Epidermal melanocyte (primary cell): ENCODE results near the gene ULK4.
A peak's percentile ranks its signal among the peaks of the same experiment; 100 is the strongest.
"Not testable (repeated sequence)": the region's sequence is repeated elsewhere in the genome, so short reads cannot be mapped to it uniquely, and the experiment has no call there.

Source experiments
- DNase-seq: peaks from one replicate; pipeline ENCODE4 v3.0.0; 2011; ENCODE audit warnings: low spot score; ENCODE audit not compliant: insufficient read length

The ULK4 gene

DNA sequence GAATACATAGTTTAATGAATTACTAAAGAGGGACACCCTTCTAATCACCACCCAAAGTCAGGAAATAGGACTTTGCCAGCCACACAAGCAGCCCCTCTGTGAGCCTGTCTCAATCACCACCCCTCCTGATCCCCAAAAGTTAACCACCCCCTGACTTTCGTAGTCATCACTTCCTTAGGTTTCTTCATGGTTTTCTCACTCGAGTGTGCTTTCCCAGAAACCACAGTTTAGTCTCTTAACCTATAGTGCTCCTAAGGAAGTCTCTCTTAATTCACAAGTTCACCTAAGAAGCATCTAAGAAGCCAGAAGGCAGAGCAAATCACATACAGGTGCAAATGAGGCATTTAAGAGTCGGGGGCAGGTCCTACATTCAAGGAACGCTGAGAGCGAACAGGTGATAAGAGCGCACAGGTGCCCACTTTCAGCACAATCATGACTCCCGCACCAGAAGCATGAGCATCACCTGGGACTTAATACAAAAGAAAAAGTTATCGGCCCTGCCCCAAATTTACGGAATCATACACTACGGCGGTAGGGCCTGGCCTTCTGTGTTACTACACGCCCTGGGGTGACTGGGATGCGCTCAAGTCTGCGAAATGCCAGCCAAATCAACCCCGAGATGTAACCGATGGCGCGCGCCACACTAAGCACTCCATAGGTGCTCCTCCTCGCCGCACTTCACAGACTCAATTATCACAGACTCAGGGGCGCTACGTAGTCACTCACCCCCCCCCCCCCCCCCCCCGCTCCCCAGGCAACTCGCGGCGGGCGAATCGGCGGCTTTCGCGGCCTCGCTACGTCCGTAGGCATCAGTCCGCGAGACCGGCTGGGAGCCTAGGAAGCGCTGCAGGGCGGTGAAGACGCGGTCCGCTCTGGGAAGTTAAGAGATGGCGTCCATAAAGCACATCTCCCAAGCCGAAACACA, 815 bp downstream of the ULK4 start:
- DNase-seq = no peak

DNA sequence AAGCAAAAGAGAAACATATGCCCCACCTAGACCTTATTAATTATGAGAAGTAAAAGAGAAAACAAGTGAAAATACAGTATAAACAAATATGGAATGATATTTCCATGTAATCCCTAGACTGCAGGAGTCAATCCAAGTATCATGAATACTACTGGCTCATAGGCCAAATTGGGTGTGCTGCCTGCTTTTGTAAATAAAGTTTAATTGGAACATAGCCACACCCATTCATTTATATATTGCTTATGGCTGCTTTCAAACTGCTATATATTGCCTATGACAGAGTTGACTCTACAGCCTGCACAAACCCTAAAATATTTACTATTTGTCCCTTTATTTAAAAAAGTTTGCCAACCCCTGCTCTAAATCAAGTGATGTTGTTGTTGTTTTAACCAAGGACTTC, 5.3 kb downstream of the ULK4 start:
- no peak for DNase-seq

DNA sequence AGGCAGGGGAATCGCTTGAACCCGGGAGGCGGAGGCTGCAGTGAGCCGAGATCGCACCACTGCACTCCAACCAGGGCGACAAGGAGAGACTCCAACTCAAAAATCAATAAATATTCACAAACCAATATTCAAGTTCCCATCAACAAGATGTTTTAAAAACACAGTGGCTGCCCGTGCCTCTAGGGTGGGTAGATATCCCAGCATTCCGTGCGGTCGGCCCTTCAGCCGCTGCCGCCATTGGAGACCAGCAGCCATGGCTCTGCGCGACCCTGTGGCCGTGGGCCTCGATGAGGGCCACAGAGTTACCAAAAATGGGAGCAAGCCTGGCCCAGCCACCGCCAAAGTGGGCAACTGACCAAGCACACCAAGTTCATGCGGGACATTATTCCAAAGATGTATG, 6.7 kb downstream of the ULK4 start:
- no peak for DNase-seq

DNA sequence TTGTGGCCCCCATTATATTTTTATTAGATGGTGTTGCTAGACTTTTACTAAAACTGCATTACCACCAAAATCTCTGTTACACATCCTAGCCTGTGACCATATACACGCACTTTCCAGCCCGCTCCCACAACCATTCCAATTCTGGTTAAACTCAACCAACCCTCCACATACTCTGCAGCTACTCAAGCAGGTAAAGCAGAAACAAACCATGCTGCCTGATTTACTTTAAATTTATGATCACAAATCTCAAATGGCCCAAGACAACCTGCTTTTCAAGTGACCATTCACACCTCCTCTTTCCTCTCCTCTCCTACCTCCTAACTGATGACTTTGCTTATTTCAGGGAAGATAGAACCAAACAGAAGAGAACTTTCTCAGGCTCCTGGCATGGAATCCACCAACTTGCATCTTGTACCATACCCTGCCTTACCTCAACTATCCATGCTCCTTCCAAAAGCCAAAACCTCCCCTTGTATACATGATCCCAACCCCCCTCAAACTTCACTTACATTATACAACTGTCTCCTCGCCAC, 18.5 kb downstream of the ULK4 start:
- no peak for DNase-seq

DNA sequence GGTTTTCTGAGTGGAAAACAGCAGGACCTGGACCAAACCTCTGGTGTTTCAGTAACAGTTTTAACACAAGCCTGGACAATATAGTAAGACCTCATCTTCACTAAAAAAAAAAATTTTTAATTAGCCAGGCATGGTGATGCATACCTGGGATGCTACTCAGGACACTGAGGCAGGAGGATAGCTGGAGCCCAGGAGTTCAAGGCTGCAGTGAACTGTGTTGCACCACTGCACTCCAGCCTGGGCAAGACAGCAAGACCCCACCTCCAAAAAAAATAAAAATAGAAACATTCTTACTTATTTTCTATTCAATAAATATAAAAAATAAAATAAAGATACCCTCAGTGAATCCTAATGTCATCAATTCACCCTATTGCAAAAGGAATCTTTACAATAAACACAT, 21.5 kb downstream of the ULK4 start:
- no peak for DNase-seq

DNA sequence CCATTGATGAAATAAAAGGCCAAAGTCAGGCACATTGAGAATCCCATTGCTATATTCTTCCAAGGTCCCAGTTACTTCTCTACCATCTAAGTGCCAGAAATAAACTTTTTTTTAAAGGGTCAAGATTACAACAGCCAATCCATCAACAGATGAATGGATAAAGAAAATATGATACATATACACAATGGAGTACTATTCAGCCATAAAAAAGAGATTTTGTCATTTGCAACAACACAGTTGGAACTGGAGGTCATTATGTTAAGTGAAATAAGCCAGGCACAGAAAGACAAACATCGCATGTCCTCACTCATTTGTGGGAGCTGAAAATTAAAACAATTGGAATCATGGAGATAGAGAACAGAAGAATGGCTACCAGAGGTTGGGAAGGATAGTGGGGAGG, 25.5 kb downstream of the ULK4 start:
- DNase-seq = no peak

DNA sequence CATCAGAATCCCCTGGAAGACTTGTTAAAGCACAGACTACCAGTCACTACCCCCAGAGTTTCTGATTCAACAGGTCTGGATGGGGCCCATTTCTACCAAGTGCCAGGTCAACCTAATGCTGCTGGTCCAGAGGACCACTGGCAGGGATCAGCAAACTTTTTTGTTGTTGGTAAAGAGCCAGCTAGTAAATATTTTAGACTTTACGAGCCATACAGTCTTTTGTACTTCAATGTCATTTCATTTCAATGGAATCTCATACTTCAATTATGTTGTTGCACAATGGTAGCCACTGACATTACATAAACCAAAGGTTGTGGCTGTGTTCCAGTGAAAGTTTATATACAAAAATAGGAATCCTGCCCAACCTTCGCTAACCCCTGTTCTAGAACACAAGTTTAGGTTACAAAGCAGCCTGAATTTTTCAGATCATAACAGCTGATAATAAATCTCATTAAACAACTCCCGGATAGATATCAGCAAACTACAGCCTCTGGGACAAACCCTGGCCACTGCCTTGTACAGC, 28.7 kb downstream of the ULK4 start:
- DNase-seq = peak; percentile 22

DNA sequence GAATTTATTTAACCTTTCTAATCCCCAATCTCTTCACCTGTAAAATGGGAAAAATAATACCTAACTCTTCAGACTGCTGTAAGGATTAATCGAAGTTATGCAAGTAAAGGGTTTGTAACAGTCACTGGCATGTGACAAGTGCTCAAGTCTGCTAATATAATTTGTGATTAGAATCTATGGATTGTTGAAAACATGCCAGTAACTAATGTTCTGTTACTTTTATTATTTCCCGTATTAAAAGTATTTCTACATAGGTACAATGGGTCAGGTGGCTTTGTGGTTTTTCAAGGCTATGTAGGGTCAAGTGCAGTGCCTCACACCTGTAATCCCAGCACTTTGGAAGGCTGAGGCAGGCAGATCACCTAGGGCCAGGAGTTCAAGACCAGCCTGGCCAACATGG, 29.4 kb downstream of the ULK4 start:
- no peak for DNase-seq

DNA sequence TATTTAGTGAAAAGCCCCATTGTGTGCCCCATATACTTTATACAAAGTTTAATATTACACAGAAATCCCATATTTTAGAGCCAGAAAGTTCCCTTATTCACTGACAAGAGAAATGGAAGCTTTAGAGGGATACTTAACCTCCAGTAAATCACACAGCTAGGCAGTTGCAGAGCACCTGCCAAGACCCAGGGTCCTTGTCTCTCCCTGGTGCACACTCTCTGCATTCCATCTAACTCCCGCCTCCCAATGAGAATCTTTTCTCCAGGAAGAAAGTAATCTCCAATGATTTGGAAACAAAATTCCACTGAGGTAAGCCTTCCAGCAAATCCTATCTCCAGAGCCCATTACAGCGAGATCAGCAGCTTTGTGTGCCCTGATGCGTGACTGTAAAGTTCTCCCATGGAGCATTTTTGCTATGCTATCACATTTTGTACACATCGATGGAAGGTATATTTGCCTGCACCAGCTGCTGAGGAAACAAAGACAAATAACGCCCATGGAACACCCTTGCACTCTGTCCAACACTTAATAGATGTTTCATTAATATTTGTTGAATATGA, 41.4 kb downstream of the ULK4 start:
- no peak for DNase-seq

DNA sequence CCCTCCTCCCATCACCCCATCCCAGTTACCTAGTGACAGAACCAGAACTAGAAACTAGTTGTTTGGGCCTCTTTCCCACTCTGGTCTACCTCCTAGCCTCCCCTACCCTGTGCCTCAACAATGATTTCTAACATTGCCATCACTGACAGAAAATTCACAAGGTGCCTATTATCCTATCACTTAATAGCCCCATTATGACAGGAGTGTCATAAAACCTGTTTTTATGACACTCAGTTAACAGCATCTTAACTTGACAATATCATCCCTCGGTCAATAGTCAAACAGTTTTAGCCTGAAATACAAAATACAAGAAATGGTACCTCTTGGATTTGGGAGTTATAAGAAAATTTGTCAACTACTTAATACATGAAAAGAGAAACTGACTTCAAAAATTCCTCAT, 46.5 kb downstream of the ULK4 start:
- no peak for DNase-seq

DNA sequence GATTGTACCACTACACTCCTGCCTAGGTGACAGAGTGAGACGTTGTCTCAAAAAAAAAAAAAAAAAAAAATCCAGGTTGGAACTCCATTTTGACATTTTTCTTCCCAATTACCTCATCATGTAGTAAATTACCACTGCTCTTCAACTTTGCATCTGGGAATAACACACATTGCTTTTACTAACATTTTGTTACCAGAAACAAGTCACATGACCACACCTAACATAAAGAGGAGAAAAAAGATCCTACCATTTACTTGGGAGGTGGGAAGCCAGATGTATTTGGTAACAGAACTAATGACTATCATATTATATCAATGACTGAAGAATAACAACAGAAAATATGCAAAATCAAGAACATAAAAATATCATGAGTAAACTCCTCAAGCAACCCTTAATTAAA, 49.6 kb downstream of the ULK4 start:
- no peak for DNase-seq

DNA sequence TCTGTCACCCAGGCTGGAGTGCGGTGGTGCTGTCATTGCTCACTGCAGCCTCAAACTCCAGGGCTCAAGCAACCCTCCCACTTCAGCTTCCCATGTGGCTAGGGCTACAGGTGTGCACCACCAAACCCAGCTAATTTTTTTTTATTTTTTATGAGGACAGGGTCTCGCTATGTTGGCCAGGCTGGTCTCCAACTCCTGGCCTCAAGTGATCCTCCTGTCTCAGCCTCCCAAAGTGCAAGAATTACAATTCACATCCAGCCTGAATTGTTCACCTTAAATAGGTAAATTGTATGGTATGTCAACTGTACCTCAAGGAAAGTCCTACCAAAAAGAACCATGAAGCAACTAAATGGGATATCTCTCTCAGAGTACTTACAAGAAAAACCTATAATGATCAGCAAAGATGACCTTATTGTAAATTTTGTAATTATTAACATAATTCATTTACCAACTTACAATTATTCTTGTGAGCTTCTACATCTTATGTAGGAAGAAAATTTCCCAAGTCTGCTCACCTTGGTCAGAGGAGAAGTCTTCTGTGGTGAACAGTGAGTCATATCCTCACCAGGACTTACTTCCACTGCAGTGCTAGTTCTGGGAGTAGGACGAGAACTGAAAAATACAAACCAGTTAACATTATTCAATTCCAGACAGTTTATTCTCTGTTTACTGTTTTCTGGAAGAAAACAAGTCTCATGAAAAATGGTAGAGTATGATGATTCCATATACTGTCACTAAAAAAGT, 54.4 kb downstream of the ULK4 start:
- no peak for DNase-seq

DNA sequence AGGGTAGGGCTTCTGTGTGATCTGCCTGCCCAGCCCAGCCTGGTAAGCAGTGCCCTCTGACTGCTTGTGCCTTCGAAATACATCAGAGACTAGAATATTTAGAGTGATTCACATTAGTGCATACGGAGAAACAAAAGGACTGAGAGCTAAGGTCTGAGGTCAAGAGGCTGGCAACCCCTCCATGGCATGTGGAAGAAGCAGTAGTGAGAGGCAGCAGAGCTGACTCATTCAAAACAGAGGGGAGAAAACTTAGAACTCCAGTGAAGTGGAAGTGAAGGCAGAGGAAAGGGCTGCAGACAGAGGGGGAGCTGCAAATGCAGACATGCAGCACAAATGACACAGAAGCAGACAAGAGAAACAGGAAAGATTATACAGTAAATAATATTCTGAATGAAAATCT, 61.6 kb downstream of the ULK4 start:
- DNase-seq = no peak

DNA sequence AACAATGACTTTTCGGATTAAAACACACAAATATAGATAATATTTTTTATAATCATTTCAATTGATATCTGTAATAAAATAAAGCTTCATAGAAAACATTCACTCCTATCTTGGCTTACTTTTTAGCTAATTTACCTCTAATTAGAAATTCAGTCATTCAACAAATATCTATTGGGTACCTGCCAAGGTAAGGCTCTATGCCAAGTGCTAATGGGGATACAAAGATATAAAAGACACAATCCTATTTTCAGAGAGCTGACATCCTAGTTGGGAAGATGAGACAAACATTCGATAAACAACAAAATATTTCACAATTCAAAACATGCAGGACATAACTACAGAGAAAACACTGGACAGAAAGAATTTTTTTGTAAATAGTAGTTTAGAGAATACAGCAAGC, 63.3 kb downstream of the ULK4 start:
- DNase-seq = no peak

DNA sequence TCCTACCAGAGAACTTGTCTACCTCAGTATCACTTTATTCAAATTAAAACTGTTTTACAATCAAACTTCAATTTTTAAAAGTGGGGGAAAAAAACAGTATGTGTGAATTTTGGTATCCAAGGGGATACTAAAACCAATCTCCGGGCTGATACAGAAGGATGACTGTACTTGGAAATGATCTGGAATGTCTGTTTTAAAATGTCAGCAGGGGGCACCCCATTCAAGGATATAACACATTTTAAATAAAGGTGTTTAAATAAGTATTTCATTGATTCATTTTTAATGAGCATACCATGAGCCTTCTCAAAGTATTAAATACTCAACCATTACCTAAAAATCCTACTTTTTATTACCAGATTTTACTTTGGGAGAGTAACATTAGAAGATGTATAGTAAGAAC, 67.9 kb downstream of the ULK4 start:
- peak; percentile 32 for DNase-seq

DNA sequence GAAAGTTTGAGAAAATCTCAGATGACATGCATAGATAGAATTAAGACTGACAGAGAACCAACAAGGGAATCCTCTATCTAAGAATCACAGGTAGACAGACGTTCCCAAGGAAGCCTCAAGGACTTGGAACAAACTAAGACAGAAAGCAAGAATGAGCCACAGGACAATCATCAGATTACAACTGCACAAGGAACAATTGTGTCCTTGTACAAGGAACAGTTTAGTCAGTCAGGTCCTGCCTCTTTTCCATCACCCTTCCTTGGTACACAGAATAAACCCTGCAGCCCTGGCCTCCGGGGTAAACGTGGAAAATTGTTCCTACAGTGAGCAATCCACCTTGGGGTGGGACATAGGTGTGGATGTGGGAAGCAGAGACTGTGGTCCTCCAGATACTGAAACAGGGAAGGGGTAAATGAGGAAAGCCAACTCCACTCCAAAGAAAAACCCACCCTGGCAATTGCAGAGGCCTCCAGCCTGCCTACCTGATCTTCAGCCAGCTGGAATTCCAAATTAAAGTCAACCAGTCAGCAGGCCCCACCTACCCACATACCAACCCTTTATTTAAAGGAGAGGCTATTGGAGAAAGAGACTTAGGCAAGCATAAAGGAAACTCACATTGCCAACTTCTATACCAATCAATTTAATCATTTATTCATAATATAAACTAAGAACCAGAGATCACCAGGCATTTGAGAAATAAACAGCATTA, 73.4 kb downstream of the ULK4 start:
- DNase-seq = no peak

DNA sequence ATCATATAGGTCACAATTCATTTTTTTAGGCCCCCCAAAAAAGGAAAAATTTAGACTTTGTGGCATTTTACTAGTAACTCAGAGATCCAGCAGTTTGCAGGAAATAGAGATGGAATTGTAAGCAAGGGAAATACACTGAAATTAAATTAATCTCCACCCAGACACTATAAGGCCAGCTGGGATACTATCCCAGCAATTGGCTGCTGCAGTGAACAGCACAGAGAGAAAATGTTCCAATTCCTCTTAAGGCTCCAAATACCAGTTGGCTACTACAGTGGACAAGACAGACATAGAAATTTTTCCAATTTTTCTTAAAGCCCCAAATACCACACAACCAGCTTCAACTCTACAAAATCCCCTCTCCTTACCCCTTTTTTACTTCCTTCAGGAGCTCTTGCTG, 78.9 kb downstream of the ULK4 start:
- DNase-seq = no peak

DNA sequence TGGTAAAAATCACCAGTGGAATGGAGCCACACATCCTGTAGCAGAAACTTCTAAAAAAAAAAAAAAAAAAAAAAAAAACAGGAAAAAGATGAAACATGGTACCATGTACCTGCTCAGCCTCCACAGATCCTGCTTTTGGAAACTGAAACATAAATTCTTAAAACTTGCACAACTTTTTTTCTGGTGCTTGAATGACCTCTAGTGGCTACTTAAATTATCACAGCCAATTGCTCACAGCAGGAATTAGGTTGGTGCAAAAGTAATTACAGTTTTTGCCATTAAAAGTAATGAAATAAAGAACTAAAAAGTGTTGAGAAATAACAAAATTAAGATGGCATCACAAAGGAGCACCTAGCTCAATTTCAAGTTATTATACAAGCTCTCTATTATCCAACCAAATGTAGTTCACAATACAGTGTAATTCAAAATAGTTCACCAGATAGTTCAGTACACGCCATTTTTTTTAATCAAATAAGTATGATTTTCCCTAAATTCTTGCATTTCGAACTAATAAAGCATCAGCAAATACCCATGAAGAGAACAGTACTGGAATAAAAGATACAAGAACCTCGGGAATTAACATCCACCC, 80.6 kb downstream of the ULK4 start:
- DNase-seq = no peak

DNA sequence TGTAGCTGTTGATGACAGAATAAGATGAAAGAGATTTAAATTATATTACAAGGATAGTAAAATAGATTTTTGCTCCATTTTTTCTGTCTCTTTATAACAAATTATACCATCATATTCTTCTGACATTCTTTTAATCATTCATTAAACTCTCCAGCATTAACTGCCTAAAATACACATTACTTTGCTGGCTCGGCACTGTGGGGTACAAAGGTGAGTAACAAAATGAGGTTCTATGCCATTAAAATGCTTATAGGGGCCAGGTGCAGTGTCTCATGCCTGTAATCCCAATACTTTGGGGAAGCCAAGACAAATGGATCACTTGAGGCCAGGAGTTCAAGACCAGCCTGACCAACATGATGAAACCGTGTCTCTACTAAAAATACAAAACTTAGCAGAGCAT, 81.5 kb downstream of the ULK4 start:
- no peak for DNase-seq

DNA sequence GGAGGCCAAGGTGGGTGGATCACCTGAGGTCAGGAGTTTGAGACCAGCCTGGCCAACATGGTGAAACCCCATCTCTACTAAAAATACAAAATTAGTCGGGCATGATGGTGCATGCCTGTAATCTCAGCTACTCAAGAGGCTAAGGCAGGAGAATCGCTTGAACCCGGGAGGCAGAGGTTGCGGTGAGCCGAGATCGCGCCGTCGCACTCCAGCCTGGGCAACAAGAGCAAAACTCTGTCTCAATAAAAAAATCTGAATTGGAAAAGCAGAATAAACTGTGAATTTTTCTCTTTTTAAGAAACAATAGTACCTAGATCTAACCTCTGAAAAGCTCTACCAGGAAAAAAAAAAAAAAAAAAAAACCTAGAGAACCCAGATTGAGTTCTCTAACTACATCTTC, 84.2 kb downstream of the ULK4 start:
- DNase-seq = not testable (repeated sequence)

DNA sequence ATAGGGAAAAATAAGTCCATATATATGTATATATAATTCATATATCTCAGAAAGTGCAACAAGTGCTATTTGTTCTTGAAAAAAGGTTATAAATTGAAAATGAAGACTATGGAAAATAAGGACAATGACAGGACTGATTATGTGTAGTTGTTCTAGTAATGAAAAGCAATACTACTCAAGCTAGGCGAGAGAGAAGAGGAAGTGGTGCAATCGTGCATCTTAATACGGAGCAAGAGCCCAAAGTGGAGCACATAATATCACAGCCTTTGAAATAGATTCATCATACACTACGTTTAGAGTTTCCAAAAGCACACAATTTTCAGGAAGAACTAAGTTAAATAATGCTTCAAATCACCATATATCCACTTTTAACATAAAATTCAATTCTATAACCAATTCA, 87.9 kb downstream of the ULK4 start:
- DNase-seq = no peak
